ENCODE results near the gene PSMA3. TPM values are rescaled to one million over a fixed set of nuclear protein-coding genes. Genes with fewer than 3 reads are reported as not detected.

Gene PSMA3
- total RNA-seq, 1 donor from 2014 or later: 132 TPM

DNA sequence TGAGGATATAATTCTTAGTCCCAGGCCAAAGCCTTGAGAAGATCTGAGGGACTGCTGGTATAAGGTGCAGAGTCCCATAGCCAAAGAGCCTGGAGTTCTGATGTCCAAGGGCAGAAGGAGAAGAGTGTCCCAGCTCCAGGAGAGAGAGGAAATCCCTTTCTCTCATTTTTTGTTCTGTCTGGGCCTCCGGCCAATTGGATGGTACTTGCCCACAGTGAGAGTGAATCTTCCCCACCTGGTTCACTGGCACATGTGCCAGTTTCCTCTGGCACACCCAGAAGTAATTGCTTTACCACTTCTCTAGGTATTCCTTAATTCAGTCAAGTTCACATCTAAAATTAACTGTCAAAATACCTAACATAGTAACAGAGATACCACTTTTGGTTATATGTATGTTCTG, 69.1 kb downstream of the PSMA3 start:
- Mint-ChIP-seq H3K27me3 (ENCODE audit: low read depth) (no peaks in the 10 kb centered on the region), H3K36me3 (ENCODE audit: low read depth) (peaks cover 8% of the 10 kb centered on the region), H3K9me3 (ENCODE audit: low read depth) (no peaks in the 10 kb centered on the region), H3K4me1 (ENCODE audit: low read depth) (peaks cover 3% of the 10 kb centered on the region), H3K4me3 (ENCODE audit: unreplicated experiment) (no peak overlapping the region), H3K27ac (ENCODE audit: unreplicated experiment) (no peak overlapping the region)
- DNase-seq (ENCODE audit: low spot score): no peak
- TF ChIP-seq, protein P1, sequence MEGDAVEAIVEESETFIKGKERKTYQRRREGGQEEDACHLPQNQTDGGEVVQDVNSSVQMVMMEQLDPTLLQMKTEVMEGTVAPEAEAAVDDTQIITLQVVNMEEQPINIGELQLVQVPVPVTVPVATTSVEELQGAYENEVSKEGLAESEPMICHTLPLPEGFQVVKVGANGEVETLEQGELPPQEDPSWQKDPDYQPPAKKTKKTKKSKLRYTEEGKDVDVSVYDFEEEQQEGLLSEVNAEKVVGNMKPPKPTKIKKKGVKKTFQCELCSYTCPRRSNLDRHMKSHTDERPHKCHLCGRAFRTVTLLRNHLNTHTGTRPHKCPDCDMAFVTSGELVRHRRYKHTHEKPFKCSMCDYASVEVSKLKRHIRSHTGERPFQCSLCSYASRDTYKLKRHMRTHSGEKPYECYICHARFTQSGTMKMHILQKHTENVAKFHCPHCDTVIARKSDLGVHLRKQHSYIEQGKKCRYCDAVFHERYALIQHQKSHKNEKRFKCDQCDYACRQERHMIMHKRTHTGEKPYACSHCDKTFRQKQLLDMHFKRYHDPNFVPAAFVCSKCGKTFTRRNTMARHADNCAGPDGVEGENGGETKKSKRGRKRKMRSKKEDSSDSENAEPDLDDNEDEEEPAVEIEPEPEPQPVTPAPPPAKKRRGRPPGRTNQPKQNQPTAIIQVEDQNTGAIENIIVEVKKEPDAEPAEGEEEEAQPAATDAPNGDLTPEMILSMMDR (IDR thresholded peaks at IDR 0.05): no peak

DNA sequence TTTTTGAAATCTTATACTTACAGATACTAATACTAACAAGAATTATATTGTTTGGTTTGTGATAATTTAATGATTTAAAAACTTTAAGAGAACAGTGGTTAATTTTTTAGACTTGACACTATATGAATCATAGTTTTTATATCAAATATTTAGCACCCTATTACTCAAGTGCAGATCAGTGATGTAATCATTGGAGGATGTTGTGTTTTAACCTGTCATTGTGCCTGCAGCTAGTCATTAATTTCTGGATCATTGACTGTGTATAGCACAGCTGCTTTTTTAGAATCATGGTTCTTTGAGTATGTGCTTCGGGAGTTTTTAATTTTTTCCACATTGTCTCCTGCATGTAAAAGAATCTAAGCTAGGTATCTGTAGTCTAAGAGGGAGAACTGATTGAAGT, 71.0 kb downstream of the PSMA3 start:
- TF ChIP-seq, protein P1 (IDR thresholded peaks at IDR 0.05): no peak

More for the DNA sequence above, 71.0 kb downstream of the PSMA3 start:
- Mint-ChIP-seq H3K27ac (ENCODE audit: unreplicated experiment) (no peak overlapping the region), H3K4me3 (ENCODE audit: unreplicated experiment) (no peak overlapping the region), H3K36me3 (ENCODE audit: low read depth) (peaks cover 2% of the 10 kb centered on the region), H3K27me3 (ENCODE audit: low read depth) (no peaks in the 10 kb centered on the region), H3K4me1 (ENCODE audit: low read depth) (peaks cover 3% of the 10 kb centered on the region), H3K9me3 (ENCODE audit: low read depth) (no peaks in the 10 kb centered on the region)
- DNase-seq (ENCODE audit: low spot score): no peak

Other genes starting within 250 kb of the PSMA3 start
- gene ARMH4, start 92.6 kb upstream of the PSMA3 start, total RNA-seq: 22.7 to 30.4 TPM (median 23.3 TPM) in 3 replicates
- 92.8 to 98.7 TPM (median 98.6 TPM) in 3 replicates for gene ACTR10, start 44.7 kb upstream of the PSMA3 start, total RNA-seq
- gene ARID4A, start 53.7 kb downstream of the PSMA3 start, total RNA-seq: 14.0 to 23.7 TPM (median 19.1 TPM) in 3 replicates
- not detected in 3 replicates for gene TOMM20L, start 151.1 kb downstream of the PSMA3 start, total RNA-seq
- 27.5 to 32.4 TPM (median 32.4 TPM) in 3 replicates for gene TIMM9, start 182.7 kb downstream of the PSMA3 start, total RNA-seq
- 14.0 to 25.6 TPM (median 14.5 TPM) in 3 replicates for gene KIAA0586, start 182.9 kb downstream of the PSMA3 start, total RNA-seq